Prostate gland (tissue), 2 donors: Measurements from ENCODE around the gene ANTKMT.

Experiments
- CTCF ChIP-seq, 4 experiments: fragments of 200-600 bp in 2 of 4; fragments of 450-650 bp in 2 of 4; sonication (generic) in 2 of 4; IDR thresholded peaks; 1 replicate in 3 of 4; 2 replicates in 1 of 4; pipeline ENCODE4 v1.5.1; 2016 to 2019; ENCODE audit warnings: antibody characterized with exemption in 4 of 4, mild to moderate bottlenecking in 2 of 4, moderate library complexity in 2 of 4
- POLR2A ChIP-seq: fragments of 450-650 bp; IDR thresholded peaks from one replicate; pipeline ENCODE4 v1.6.1; 2016; ENCODE audit warnings: antibody characterized with exemption, mild to moderate bottlenecking

DNA sequence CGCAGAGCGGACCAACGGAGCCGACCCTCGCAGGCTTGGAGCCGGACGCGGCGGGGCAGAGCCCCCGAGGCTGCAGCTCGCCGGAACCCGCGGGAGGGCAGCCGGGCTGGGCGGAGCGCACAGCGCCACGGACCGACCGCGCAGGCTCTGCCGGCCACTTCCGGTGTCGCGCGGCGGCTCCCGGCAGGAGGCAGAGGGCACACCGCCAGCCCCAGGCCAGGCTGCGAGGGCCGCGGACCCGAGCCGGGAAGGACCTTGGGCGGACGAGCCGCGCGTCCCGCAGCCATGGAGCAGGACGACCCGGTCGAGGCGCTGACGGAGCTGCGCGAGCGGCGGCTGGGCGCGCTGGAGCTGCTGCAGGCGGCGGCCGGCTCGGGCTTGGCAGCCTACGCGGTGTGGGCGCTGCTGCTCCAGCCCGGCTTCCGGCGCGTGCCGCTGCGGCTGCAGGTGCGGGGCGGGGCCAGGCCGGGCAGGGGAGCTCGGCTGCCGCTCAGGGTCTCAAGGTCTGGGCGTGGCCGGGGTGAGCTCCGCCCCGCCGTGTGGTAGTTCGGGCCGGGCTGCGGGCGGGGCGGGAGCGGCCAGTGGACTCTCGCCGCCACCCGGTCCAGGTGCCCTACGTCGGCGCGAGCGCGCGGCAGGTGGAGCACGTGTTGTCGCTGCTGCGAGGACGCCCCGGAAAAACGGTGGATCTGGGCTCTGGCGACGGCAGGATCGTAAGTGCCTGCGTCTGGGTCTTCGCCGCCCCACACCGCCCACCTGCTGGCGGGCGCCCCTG, at the start of gene ANTKMT:
- TF ChIP-seq CTCF (IDR thresholded peaks at IDR 0.05) (peak in 2 of 4 experiments; percentile 49 to 56), POLR2A (peak; percentile 39)
